ENCODE data around the gene GARS1.

Gene GARS1

GRCh38 chr7:30655096-30655970 is 60.7 kb downstream of the GARS1 start:
- no peak for DNase-seq (ENCODE audit: low spot score)

DNA sequence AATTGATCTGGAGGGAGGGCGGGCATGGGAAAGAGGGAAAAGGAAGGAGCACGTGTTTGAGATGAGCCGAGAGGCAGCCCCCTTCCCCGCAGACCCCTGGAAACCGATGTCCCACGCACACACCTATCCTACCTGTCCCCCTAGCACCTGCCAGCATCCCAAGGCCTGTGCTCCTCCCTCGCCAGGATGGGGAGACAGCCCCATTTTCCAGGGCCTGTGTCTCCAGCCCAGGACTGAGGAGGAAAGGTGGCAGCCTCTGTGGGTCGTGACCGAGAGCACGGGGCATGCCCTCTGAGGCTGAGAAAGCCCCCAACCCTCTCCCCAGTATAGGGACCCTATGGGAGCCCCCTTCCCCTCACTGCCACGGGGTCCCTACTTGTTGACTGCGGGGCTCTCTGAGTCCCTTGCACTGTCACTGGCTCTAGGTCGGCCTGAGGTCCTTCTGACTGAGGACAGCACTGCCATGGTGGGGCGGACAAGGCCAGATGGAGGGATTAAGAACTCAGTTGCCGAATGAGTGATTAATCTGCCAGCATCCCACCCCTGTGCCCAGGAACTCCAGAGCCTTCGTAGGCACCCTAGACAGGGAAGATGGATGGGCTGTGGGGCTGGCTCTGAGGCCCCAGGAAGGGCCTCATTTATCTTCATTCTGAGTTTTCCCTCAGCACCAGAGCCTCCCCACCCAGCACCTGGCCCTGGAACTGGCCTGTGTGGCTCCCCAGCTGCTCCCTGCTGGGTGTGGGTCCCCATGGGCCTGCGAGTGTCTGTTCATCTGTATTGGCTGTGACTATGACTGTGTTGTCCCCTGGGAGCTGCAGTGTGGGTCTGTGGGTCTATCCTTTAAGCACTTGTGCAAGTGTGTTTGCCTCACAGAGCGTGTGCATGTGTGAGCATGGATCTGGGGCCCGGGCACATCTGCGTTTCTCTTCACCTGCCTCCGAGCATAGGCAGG is 61.6 kb downstream of the GARS1 start:
- no peak for DNase-seq (ENCODE audit: low spot score)

- no peak for DNase-seq (ENCODE audit: low spot score)
Measured at GRCh38 chr7:30657131-30657530, 62.5 kb downstream of the GARS1 start.

GRCh38 chr7:30658479-30659074 is 63.9 kb downstream of the GARS1 start:
- DNase-seq (ENCODE audit: low spot score): no peak

DNA sequence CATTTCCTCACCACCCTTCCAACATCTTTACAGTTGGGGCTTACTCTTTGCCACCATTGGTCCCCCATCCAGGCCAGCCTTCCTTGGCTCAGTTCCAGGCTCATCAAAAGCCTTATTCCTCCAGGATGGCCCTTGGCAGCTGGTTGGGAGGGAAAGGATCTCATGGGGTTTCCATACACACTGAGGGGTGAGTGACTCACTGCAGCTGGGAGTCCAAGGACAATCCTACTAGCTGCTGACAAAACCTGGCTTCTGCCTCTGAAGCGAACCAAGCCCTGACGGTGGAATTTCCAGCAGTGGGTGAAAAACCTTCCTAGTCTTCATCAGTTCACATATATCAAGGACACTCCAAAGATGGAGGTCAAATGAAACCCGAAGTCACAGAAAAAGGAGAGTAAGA is 64.6 kb downstream of the GARS1 start:
- no peak for DNase-seq (ENCODE audit: low spot score)

DNA sequence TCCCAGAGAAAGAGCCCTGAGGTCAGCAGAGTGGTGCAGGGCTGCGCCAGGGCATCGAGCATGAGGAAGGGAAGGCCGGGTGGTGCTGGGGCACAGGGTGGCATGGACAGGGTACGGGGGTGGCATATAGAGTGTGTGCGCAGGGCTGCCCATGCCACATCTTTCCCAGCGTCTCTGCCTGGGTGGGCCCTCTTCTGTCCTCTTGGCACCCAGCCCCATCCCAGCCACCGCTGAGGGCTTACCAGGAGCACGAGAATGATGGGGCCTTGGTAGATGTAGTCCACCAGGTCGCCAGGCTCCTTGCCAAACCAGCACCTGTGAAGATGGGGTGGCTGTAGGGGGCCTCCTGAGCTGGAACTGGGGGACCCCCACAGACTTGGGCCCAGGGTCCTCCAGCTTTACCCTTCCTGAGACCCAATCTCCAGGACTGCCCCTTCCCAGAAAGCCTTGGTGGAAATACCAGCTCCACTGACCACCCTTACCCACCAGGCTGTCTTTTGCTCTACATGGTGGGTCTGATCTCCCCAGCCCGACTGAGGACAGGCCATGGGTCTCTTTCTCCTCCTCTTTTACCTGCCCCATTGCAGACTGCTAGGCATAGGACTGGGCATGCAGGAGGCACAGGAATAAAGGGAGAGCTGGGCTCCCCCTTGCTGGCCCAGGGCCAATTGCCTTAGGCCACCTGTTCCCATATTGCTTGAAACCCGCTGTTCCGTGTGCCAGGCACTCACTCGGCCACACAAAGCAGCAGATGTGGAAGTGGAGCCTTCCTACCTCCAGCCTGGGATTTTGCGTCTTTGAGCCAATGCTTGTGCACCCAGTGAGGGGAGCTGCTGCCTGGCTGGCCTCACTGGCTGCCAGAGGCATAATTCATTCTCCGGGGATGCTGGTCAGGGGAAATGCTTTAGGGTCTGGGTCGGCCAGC is 65.9 kb downstream of the GARS1 start:
- DNase-seq (ENCODE audit: low spot score): no peak

- DNase-seq (ENCODE audit: low spot score): no peak
Measured at GRCh38 chr7:30661926-30662325, 67.2 kb downstream of the GARS1 start.

- DNase-seq (ENCODE audit: low spot score): no peak
Measured at GRCh38 chr7:30662431-30662939, 67.8 kb downstream of the GARS1 start.

- DNase-seq (ENCODE audit: low spot score): no peak
Measured at GRCh38 chr7:30663414-30663813, 68.7 kb downstream of the GARS1 start.

GRCh38 chr7:30664184-30664885 is 69.7 kb downstream of the GARS1 start:
- no peak for DNase-seq (ENCODE audit: low spot score)

- DNase-seq (ENCODE audit: low spot score): no peak
Measured at GRCh38 chr7:30665043-30665442, 70.4 kb downstream of the GARS1 start.

DNA sequence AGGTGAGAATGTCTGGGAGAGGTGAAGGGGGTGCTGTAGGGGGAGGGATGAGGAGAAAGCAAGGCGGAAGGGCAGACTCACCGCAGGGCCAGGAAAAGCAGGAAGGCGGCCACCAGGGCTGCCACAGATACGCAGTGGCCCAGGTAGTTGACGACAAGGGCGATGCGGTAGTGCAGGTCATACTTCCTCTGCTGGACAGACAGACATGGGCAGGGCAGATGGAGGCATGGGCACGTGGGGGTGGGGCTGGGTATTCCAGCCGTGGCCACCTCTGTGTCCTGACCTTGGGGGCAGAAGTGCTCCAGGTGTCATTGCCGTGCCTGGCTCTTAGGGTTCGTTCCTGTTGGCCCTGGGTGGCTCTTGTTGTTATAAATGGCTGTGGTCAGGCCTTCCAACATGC is 70.8 kb downstream of the GARS1 start:
- no peak for DNase-seq (ENCODE audit: low spot score)

DNA sequence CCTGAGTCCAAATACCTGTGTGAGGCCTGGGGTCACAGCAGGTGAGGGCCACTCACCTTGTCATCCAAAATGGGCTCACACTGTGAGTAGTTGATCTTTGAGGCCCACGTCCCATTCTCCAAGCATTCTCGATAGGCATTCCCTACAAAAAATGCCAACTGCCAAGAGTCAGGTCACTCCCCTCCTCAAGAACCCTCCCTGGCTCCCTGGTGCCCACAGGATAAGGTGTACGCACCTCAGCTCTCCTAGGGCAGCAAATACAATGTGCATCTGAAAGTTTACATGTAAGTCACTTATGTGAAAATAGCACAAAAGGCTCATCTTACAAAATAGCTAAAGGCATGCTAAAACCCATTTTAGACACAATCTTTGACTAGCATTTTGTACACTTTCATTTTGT is 72.5 kb downstream of the GARS1 start:
- DNase-seq (ENCODE audit: low spot score): no peak

GRCh38 chr7:30668102-30668501 is 73.4 kb downstream of the GARS1 start:
- no peak for DNase-seq (ENCODE audit: low spot score)

DNA sequence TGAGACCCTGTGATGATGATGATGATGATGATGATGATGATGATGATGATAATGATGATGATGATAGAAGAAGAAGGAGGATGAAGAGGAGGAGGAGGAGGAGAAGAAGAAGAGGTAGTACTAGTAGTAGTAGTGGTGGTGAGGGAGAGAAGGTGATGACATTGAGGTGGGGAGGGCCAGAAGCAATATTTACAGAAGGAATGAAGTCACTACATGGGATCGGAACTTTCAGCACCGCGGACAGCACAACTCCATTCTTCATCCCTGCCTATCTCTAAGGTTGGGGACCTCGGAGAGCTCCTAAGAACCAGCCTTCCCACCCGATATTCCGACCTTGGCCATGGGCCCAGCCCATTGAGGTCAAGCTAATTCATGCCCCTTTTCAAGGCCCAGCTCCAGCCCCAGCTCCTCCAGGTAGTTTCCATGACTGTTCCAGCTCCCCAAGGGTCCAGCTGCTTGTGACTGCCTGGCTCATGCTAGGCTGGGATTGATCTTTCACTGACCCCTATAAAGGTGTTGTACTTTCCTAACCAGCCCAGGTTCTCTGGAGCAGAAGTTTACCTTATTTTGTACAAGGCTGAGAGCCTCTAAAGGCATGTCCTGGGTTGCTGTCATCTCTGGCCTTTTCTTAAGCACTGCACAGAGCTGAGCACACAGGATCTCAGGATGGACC is 77.3 kb downstream of the GARS1 start:
- peak; percentile 81 for DNase-seq (ENCODE audit: low spot score)

- DNase-seq (ENCODE audit: low spot score): no peak
Measured at GRCh38 chr7:30674420-30674819, 79.7 kb downstream of the GARS1 start.

DNA sequence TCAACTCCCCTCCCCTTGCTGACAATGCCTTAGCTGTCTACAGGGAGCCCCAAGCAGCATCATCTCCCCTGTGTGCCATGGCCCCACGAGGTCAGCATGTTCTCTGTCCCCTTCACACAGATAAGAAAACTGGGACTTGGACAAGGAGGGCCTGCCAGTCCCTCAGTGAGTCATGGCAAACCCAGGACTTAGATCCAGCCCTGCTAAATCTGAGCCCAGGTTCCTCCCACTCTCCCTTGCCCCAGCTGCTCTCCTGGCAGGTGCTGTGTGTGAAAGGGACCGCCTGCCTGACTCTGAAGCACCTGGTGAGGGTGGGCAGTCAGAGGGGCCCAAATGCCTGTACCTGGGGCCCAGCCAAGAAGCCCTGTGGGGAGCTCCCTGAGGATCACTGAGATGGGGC is 80.2 kb downstream of the GARS1 start:
- no peak for DNase-seq (ENCODE audit: low spot score)

DNA sequence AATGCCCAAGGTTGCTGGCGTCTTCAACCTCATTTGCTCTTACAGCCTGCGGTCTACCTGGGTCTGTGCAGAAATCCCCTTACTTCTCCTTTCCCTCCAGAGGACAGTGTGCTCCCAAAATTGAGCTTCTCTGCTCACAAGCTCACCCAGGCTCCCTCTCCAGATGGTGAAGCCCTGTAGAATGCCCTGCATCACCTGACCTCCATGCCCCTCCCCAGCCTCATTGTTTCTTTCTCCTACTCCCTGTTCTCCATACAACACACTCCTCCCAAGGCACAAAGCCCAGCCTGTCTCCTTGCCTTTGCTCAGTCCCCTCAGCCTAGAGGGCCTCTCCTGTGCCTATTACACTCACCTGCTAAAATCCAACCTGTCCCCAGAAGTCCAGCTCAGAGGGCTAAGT is 84.1 kb downstream of the GARS1 start:
- no peak for DNase-seq (ENCODE audit: low spot score)

GRCh38 chr7:30679664-30680063 is 85.0 kb downstream of the GARS1 start:
- no peak for DNase-seq (ENCODE audit: low spot score)

DNA sequence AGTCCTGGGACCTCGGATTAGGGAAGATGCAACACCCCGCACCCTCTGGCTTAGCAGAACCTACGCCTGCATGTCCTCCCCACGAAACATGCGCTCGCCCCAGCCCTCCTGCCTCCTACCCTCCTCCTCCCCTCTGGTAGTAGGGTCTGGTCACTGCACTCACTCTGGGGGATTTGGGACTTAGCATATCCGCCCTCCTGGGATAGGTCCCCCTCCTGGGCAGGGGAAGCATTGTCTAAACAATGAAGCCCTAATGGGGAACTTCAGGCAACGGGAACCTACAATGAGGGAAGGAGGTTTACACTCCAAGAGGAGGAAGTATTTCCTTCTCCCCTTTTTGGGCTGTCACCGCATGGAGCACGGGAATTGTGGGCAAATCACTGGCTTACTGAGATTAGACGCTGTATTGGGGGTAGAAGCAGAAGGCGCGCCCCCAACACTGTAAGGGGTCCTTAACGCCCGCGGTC is 86.7 kb downstream of the GARS1 start:
- DNase-seq (ENCODE audit: low spot score): no peak
